K562 (cell line): ENCODE measurements around the gene GALNT5. TPM values are rescaled to one million over a fixed set of nuclear protein-coding genes. Genes with fewer than 3 reads are reported as not detected.

ENCODE experiments used
- ARID1B ChIP-seq: fragments of 450-650 bp; IDR thresholded peaks from 2 replicates; pipeline ENCODE4 v1.6.1; 2016; ENCODE audit warnings: antibody characterized with exemption, mild to moderate bottlenecking, inconsistent platforms
- CXXC5 ChIP-seq: fragments of 250-450 bp; sonication (Bioruptor Pico); IDR thresholded peaks from 2 replicates; pipeline ENCODE4 v1.8.0; 2022; ENCODE audit warnings: inconsistent platforms, mild to moderate bottlenecking, moderate library complexity
- FOSL1 ChIP-seq: fragments of 200-800 bp; sonication (Bioruptor generic); conservative IDR thresholded peaks from 2 replicates; pipeline ENCODE4 v1.6.1; 2016; ENCODE audit warnings: missing genetic modification characterization, missing compliant biosample characterization
- HDAC8 ChIP-seq: fragments of 450-650 bp; IDR thresholded peaks from 2 replicates; pipeline ENCODE4 v1.6.1; 2016; ENCODE audit warnings: mild to moderate bottlenecking, missing genetic modification characterization, moderate library complexity, missing compliant biosample characterization
- HSF4 ChIP-seq: fragments of 250-450 bp; sonication (Bioruptor Pico); IDR thresholded peaks from 2 replicates; pipeline ENCODE4 v2.1.2; 2022; ENCODE audit warnings: mild to moderate bottlenecking, moderate library complexity, borderline replicate concordance
- KAT8 ChIP-seq: fragments of 450-650 bp; IDR thresholded peaks from 2 replicates; pipeline ENCODE4 v1.6.1; 2016; ENCODE audit warnings: low read depth, mild to moderate bottlenecking
- MBD1 ChIP-seq: fragments of 250-450 bp; sonication (Bioruptor Pico); IDR thresholded peaks from 2 replicates; pipeline ENCODE4 v1.8.0; 2022; ENCODE audit warnings: inconsistent platforms
- NR2F6 ChIP-seq: fragments of 450-650 bp; formaldehyde crosslinking; IDR thresholded peaks from 2 replicates; pipeline ENCODE4 v1.4.0; 2020; ENCODE audit warnings: mild to moderate bottlenecking
- TCF3 ChIP-seq: sonication (generic); formaldehyde crosslinking; IDR thresholded peaks from 2 replicates; pipeline ENCODE4 v1.4.0; 2020; ENCODE audit warnings: mild to moderate bottlenecking, missing genetic modification reagents
- ZNF263 ChIP-seq: sonication (generic); formaldehyde crosslinking; IDR thresholded peaks from 2 replicates; pipeline ENCODE4 v1.8.0; 2022; ENCODE audit warnings: mild to moderate bottlenecking, missing genetic modification reagents, borderline replicate concordance
- ZNF407 ChIP-seq: fragments of 450-650 bp; IDR thresholded peaks from 2 replicates; pipeline ENCODE4 v1.6.1; 2016; ENCODE audit warnings: low read depth
- ZNF79 ChIP-seq: fragments of 250-450 bp; sonication (Bioruptor Pico); IDR thresholded peaks from 2 replicates; pipeline ENCODE4 v1.4.0; 2020; ENCODE audit warnings: low read depth, mild to moderate bottlenecking, moderate library complexity
- ZZZ3 ChIP-seq: fragments of 450-650 bp; IDR thresholded peaks from 2 replicates; pipeline ENCODE4 v1.6.1; 2016; ENCODE audit warnings: antibody characterized with exemption, mild to moderate bottlenecking, moderate library complexity
- polyA plus RNA-seq, 8 experiments: library from polyadenylated mRNA; depleted of rRNA in 4 of 8; stranded (reverse) in 5 of 8; unstranded in 3 of 8; fragments of >200 nt; fragmentation: Nextera tagmentation in 2 of 8; fragmentation: Illumina TruSeq in 1 of 8; extraction: Ambion mirVana in 2 of 8; extraction: Trizol in 1 of 8; gene quantifications; 2 replicates each; pipeline versions ENCODE4 v1.2.1 to v1.2.3, GENCODE V29; 2011 to 2014; ENCODE audit warnings: inconsistent platforms in 1 of 8, missing spikeins in 1 of 8
- total RNA-seq, 7 experiments: library from RNA; depleted of rRNA in 6 of 7; stranded (reverse); fragments of >200 nt in 6 of 7; fragmentation: Illumina TruSeq in 2 of 7; extraction: Trizol in 2 of 7; gene quantifications; 2 replicates each; pipeline versions ENCODE4 v1.2.1 to v1.2.3, GENCODE V29; 2011 to 2021; ENCODE audit warnings: low replicate concordance in 1 of 7
- TF ChIP-seq, protein P1 (sequence below): IDR thresholded peaks from 2 replicates; pipeline ENCODE4 v1.6.1; 2011; ENCODE audit not compliant: insufficient read length; ENCODE audit errors: extremely low read depth
- TF ChIP-seq, protein P2 (sequence below), 3 experiments: IDR thresholded peaks in 2 of 3; conservative IDR thresholded peaks in 1 of 3; 2 replicates each; pipeline ENCODE4 v1.5.1; 2011 to 2012; ENCODE audit warnings: low read length in 3 of 3, mild to moderate bottlenecking in 3 of 3, control low read depth in 2 of 3, improper control_type of control experiment in 1 of 3, inconsistent platforms in 1 of 3, low read depth in 1 of 3, mixed read lengths in 1 of 3, moderate library complexity in 1 of 3; ENCODE audit not compliant: insufficient read depth in 2 of 3
- TF ChIP-seq, protein P3 (sequence below): fragments of 450-650 bp; IDR thresholded peaks from 2 replicates; pipeline ENCODE4 v1.6.1; 2016; ENCODE audit warnings: low read depth, mild to moderate bottlenecking, moderate library complexity

GALNT5 gene
- total and polyA plus RNA-seq, 9 of the 15 experiments (the other 6 are each of a cell fraction or from before 2014, with no cell fraction given): 21.6 to 73.0 (median 54.7) TPM

DNA sequence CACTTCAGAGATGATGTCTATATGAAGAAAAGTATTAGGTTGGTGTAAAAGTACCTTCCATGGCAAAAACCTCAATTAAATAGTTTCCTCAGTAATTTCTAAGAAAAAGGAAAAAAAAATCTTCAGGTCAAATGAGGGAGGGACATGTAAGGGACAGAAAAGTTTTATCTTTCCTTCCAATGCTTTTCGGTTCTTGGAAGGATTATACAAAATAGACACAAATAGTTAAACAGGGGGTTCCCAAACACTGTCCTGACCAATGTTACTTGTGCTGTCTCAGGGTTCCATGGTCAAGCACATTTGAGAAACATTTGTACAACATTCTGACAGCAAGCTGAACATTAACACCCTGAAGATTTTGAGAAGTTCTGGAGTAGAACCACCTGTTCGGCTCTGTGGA is 46.1 kb downstream of the GALNT5 start (continued):
- no peak for TF ChIP-seq FOSL1
- TF ChIP-seq HSF4 (CRISPR knock-in tag): no peak
- TF ChIP-seq, protein P1, sequence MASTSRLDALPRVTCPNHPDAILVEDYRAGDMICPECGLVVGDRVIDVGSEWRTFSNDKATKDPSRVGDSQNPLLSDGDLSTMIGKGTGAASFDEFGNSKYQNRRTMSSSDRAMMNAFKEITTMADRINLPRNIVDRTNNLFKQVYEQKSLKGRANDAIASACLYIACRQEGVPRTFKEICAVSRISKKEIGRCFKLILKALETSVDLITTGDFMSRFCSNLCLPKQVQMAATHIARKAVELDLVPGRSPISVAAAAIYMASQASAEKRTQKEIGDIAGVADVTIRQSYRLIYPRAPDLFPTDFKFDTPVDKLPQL: no peak
- TF ChIP-seq, protein P2, sequence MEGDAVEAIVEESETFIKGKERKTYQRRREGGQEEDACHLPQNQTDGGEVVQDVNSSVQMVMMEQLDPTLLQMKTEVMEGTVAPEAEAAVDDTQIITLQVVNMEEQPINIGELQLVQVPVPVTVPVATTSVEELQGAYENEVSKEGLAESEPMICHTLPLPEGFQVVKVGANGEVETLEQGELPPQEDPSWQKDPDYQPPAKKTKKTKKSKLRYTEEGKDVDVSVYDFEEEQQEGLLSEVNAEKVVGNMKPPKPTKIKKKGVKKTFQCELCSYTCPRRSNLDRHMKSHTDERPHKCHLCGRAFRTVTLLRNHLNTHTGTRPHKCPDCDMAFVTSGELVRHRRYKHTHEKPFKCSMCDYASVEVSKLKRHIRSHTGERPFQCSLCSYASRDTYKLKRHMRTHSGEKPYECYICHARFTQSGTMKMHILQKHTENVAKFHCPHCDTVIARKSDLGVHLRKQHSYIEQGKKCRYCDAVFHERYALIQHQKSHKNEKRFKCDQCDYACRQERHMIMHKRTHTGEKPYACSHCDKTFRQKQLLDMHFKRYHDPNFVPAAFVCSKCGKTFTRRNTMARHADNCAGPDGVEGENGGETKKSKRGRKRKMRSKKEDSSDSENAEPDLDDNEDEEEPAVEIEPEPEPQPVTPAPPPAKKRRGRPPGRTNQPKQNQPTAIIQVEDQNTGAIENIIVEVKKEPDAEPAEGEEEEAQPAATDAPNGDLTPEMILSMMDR (IDR thresholded peaks at IDR 0.05 in 2 of 3, conservative IDR thresholded peaks at IDR 0.05 in 1 of 3; ENCODE audit: insufficient read depth in 2 of 3, low read depth in 1 of 3, low read length in 3 of 3): no peak
- TF ChIP-seq MBD1 (CRISPR knock-in tag): no peak
- TF ChIP-seq NR2F6: no peak
- no peak for TF ChIP-seq ZNF263 (CRISPR knock-in tag)
- TF ChIP-seq TCF3 (CRISPR knock-in tag): peak; percentile 77
- no peak for TF ChIP-seq ZZZ3
- no peak for TF ChIP-seq ZNF79 (CRISPR knock-in tag)
- no peak for TF ChIP-seq ZNF407
- peak; percentile 82 for TF ChIP-seq ARID1B
- TF ChIP-seq CXXC5 (CRISPR knock-in tag): 0 out of 2 replicates have a peak, but pooled peaks have one; percentile 14
- no peak for TF ChIP-seq KAT8
- TF ChIP-seq, protein P3, sequence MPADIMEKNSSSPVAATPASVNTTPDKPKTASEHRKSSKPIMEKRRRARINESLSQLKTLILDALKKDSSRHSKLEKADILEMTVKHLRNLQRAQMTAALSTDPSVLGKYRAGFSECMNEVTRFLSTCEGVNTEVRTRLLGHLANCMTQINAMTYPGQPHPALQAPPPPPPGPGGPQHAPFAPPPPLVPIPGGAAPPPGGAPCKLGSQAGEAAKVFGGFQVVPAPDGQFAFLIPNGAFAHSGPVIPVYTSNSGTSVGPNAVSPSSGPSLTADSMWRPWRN: no peak
- TF ChIP-seq HDAC8 (tag): no peak
